GM13976 (cell line): ENCODE data around the gene PRR19.

Source experiments
- DNase-seq: peaks from one replicate; pipeline ENCODE4 v3.0.0; 2012; ENCODE audit warnings: low spot score
- CTCF ChIP-seq: IDR thresholded peaks from 2 replicates; pipeline ENCODE4 v1.5.1; 2012; ENCODE audit warnings: borderline replicate concordance, mild to moderate bottlenecking; ENCODE audit not compliant: insufficient read depth; ENCODE audit errors: extremely low read depth, missing control alignments, control extremely low read depth
- in situ Hi-C: fragments of 300-500 bp; cut with MboI; formaldehyde crosslinking; loops from one replicate; pipeline ENCODE4 v1.12.0; 2022; ENCODE audit warnings: low sequenced_read_pairs, mixed read lengths, inconsistent platforms; ENCODE audit not compliant: unreplicated experiment

The PRR19 gene

GRCh38 chr19:42272989-42273406 is 28.9 kb upstream of the PRR19 start:
- no peak for TF ChIP-seq CTCF
- no peak for DNase-seq
- in situ Hi-C loops: no loop called here

GRCh38 chr19:42273407-42274064 is 28.4 kb upstream of the PRR19 start:
- TF ChIP-seq CTCF: no peak
- in situ Hi-C loops: no loop called here

GRCh38 chr19:42274065-42274682 is 27.8 kb upstream of the PRR19 start:
- TF ChIP-seq CTCF: no peak
- in situ Hi-C loops: no loop called here
- DNase-seq: no peak

More at GRCh38 chr19:42273407-42274064, 28.4 kb upstream of the PRR19 start:
- no peak for DNase-seq

- in situ Hi-C loops: no loop called here
- TF ChIP-seq CTCF: no peak
- no peak for DNase-seq
Observed at GRCh38 chr19:42275103-42275502, 26.8 kb upstream of the PRR19 start.

- in situ Hi-C loops: no loop called here
- TF ChIP-seq CTCF: no peak
- DNase-seq: no peak
Observed at GRCh38 chr19:42275517-42275916, 26.4 kb upstream of the PRR19 start.

- TF ChIP-seq CTCF: no peak
- in situ Hi-C loops: no loop called here
- DNase-seq: no peak
Observed at GRCh38 chr19:42276284-42276683, 25.6 kb upstream of the PRR19 start.
